Measurements from ENCODE around the gene FCHSD2. TPM values are rescaled to one million over a fixed set of nuclear protein-coding genes. Genes with fewer than 3 reads are reported as not detected.
"Not testable (repeated sequence)": the region's sequence is repeated elsewhere in the genome, so short reads cannot be mapped to it uniquely, and the experiment has no call there.

The FCHSD2 gene
- total RNA-seq, 2 experiments from 2014 or later: 52.8 to 57.2 TPM

- no peaks in the 10 kb centered on the region for H3K27me3 Mint-ChIP-seq
- peaks cover 38% of the 10 kb centered on the region for H3K36me3 Mint-ChIP-seq (ENCODE audit: low read depth)
These were observed 600 bp downstream of the FCHSD2 start for GRCh38 chr11:73141309-73142127.

GRCh38 chr11:73141031-73141308 lies 1.1 kb downstream of the FCHSD2 start:
- ChIA-PET CTCF (interaction anchor here (6.7 kb wide), 1 partner anchor 14 kb away, joined by 86 read pairs; no protein-coding TSS in a partner anchor), POLR2A (no interaction called here)
- no peaks in the 10 kb centered on the region for H3K27me3 Mint-ChIP-seq
- DNase-seq: peak; percentile 26
- peaks cover 56% of the 10 kb centered on the region for H3K4me1 Mint-ChIP-seq
- peak overlapping the region; percentile 97 for H3K4me3 Mint-ChIP-seq
- peak overlapping the region; percentile 94 for H3K27ac Mint-ChIP-seq
- H3K9me3 Mint-ChIP-seq: no peaks in the 10 kb centered on the region
- peaks cover 40% of the 10 kb centered on the region for H3K36me3 Mint-ChIP-seq (ENCODE audit: low read depth)

More at GRCh38 chr11:73141309-73142127, 600 bp downstream of the FCHSD2 start:
- peak; percentile 59 for DNase-seq
- CTCF ChIA-PET: interaction anchor here (1.0 to 6.7 kb wide), 7 partner anchors 13 to 351 kb away, joined by 3 to 86 read pairs (median 19); partner anchors contain the start of gene STARD10
- Mint-ChIP-seq H3K27ac (peak overlapping the region; percentile 94), H3K9me3 (no peaks in the 10 kb centered on the region), H3K4me3 (peak overlapping the region; percentile 97), H3K4me1 (peaks cover 57% of the 10 kb centered on the region)
- POLR2A ChIA-PET: no interaction called here

- CTCF ChIA-PET: interaction anchor here (0.6 kb wide), 1 partner anchor 30 kb away, joined by 3 read pairs; no protein-coding TSS in a partner anchor
- Mint-ChIP-seq H3K4me1 (peaks cover 58% of the 10 kb centered on the region), H3K27ac (peak overlapping the region; percentile 94), H3K27me3 (no peaks in the 10 kb centered on the region), H3K36me3 (ENCODE audit: low read depth) (peaks cover 45% of the 10 kb centered on the region), H3K4me3 (peak overlapping the region; percentile 97), H3K9me3 (no peaks in the 10 kb centered on the region)
- peak; percentile 23 for DNase-seq
- POLR2A ChIA-PET: no interaction called here
These were observed 1.7 kb downstream of the FCHSD2 start for GRCh38 chr11:73140213-73141030.

GRCh38 chr11:73139476-73140198 lies 2.5 kb downstream of the FCHSD2 start:
- no peak for DNase-seq
- peaks cover 58% of the 10 kb centered on the region for H3K4me1 Mint-ChIP-seq
- H3K36me3 Mint-ChIP-seq (ENCODE audit: low read depth): peaks cover 48% of the 10 kb centered on the region
- no peaks in the 10 kb centered on the region for H3K27me3 Mint-ChIP-seq
- H3K9me3 Mint-ChIP-seq: no peaks in the 10 kb centered on the region
- POLR2A ChIA-PET: no interaction called here
- H3K4me3 Mint-ChIP-seq: peak overlapping the region; percentile 97
- CTCF ChIA-PET: no interaction called here
- H3K27ac Mint-ChIP-seq: no peak overlapping the region

GRCh38 chr11:73137944-73138274 lies 4.2 kb downstream of the FCHSD2 start:
- DNase-seq: no peak
- Mint-ChIP-seq H3K9me3 (no peaks in the 10 kb centered on the region), H3K27me3 (no peaks in the 10 kb centered on the region), H3K36me3 (ENCODE audit: low read depth) (peaks cover 65% of the 10 kb centered on the region), H3K27ac (no peak overlapping the region), H3K4me1 (peaks cover 43% of the 10 kb centered on the region), H3K4me3 (no peak overlapping the region)
- ChIA-PET CTCF (interaction anchor here (0.5 to 1.5 kb wide), 7 partner anchors 9 to 806 kb away, joined by 3 to 4 read pairs (median 3); no protein-coding TSS in a partner anchor), POLR2A (no interaction called here)

DNA sequence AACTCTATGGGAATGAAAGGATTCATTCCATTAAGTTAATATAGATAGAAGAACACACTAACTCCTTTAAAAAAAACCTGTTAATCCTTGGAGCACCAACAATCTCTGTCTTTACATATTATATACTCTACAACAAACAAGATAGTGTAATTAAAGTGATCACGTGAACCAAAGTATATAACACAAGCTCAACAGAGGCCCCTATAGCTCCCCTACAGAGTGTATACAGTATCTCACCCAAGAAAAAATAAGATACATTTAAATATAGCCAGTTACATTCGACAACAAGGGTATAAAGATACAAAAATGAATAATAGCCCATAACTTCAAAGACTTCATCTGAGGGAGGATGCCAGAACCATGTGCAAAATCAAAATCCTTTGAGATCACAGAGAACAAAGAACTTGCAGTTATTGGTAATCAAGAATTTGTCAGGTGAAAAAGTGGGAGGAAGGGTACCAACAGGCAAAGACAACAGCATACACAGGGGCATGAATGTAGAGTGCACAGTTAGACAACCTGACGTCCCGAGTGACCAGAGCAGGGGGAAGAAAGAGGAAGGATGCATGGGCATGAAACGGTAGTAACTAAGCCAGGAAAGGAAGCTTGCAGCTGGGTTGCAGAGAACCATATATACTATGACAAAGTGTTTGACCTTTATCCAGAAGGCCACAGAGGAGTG lies 4.7 kb downstream of the FCHSD2 start:
- no peaks in the 10 kb centered on the region for H3K9me3 Mint-ChIP-seq
- peaks cover 41% of the 10 kb centered on the region for H3K4me1 Mint-ChIP-seq
- CTCF ChIA-PET: interaction anchor here (0.5 to 1.5 kb wide), 7 partner anchors 8 to 806 kb away, joined by 3 to 4 read pairs (median 3); no protein-coding TSS in a partner anchor
- peaks cover 66% of the 10 kb centered on the region for H3K36me3 Mint-ChIP-seq (ENCODE audit: low read depth)
- no peak overlapping the region for H3K27ac Mint-ChIP-seq
- H3K27me3 Mint-ChIP-seq: no peaks in the 10 kb centered on the region
- no peak overlapping the region for H3K4me3 Mint-ChIP-seq
- no peak for DNase-seq
- POLR2A ChIA-PET: no interaction called here

DNA sequence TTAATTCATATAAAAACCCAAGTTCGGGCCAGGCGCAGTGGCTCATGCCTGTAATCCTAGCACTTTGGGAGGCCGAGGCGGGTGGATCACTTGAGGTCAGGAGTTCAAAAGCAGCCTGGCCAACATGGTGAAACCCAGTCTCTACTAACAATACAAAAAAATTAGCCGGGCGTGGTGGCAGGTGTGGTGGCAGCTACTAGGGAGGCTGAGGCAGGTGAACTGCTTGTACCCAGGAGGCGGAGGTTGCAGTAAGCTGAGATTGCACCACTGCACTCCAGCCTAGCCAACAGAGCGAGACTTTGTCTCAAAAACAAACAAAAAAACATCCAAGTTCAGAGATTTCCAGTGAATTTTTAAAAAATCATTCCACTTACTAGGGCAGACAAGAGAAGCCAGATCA lies 5.4 kb downstream of the FCHSD2 start:
- DNase-seq, H3K4me3 Mint-ChIP-seq, H3K9me3 Mint-ChIP-seq, H3K27ac Mint-ChIP-seq, POLR2A ChIA-PET, H3K27me3 Mint-ChIP-seq: not testable (repeated sequence)
- CTCF ChIA-PET: interaction anchor here (0.8 to 1.5 kb wide), 4 partner anchors 8 to 16 kb away, joined by 3 to 4 read pairs (median 4); no protein-coding TSS in a partner anchor
- H3K4me1 Mint-ChIP-seq: peaks cover 42% of the 10 kb centered on the region
- peaks cover 71% of the 10 kb centered on the region for H3K36me3 Mint-ChIP-seq (ENCODE audit: low read depth)

DNA sequence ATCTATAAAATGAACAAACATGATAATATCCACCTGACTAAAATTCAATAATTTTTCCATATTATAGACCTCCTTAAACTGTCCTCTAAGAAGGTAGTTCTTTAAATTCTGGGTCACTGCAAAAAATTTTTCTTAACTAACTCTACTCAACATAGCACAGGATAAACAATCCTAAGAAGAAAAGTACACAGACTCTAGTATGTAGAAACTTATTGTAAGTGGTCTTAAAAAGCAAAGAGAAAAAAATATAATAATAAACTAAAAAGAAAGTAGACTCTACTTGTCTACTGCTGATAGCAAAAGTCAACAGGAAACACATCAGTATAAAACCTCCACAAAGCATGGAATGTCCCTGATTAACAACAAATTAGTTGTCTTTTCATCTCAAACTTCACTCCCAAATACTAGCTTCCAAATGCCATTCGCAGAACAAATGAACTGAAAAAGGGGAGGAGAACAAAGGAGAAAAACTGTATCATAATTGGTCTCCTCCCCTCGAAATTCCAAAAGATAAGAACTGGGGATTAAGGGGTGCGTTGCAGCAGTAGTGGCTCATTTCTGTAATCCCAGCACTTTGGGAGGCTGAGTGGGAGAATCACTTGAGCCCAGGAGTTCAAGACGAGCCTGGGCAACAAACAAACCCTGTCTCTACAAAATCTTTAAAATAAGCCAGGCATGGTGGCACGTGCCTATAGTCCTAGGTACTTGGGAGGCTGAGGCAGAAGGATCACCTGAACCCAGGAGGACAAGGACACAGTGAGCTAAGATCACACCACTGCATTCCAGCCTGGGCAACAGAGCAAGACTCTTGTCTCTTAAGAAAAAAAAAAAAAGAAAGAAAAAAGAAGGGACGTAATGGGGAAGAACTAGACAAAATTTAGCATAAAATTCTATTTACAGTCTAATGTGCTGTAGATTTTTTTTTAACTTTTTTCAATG lies 6.5 kb downstream of the FCHSD2 start:
- H3K36me3 Mint-ChIP-seq (ENCODE audit: low read depth): peaks cover 70% of the 10 kb centered on the region
- CTCF ChIA-PET: interaction anchor here (0.5 to 1.6 kb wide), 3 partner anchors 8 to 23 kb away, joined by 3 to 4 read pairs (median 3); no protein-coding TSS in a partner anchor
- no peak overlapping the region for H3K4me3 Mint-ChIP-seq
- H3K27me3 Mint-ChIP-seq: no peaks in the 10 kb centered on the region
- POLR2A ChIA-PET: no interaction called here
- no peak overlapping the region for H3K27ac Mint-ChIP-seq
- DNase-seq: no peak
- peaks cover 41% of the 10 kb centered on the region for H3K4me1 Mint-ChIP-seq
- no peaks in the 10 kb centered on the region for H3K9me3 Mint-ChIP-seq

- CTCF ChIA-PET: interaction anchor here (0.8 kb wide), 1 partner anchor 10 kb away, joined by 4 read pairs; no protein-coding TSS in a partner anchor
- POLR2A ChIA-PET: not testable (repeated sequence)
These were observed 9.8 kb downstream of the FCHSD2 start for GRCh38 chr11:73132349-73132748.

GRCh38 chr11:73130181-73130580 lies 11.9 kb downstream of the FCHSD2 start:
- Mint-ChIP-seq H3K4me3 (no peak overlapping the region), H3K9me3 (peaks cover 2% of the 10 kb centered on the region), H3K27ac (no peak overlapping the region), H3K4me1 (peaks cover 2% of the 10 kb centered on the region), H3K36me3 (ENCODE audit: low read depth) (peaks cover 55% of the 10 kb centered on the region), H3K27me3 (no peaks in the 10 kb centered on the region)
- DNase-seq: no peak
- ChIA-PET CTCF (interaction anchor here (0.9 to 6.6 kb wide), 2 partner anchors 12 to 48 kb away, joined by 3 to 22 read pairs; partner anchors contain the start of gene FCHSD2), POLR2A (no interaction called here)

More at GRCh38 chr11:73132349-73132748, 9.8 kb downstream of the FCHSD2 start:
- not testable (repeated sequence) for H3K27me3 Mint-ChIP-seq, H3K27ac Mint-ChIP-seq, H3K4me3 Mint-ChIP-seq, H3K9me3 Mint-ChIP-seq, DNase-seq
- Mint-ChIP-seq H3K4me1 (peaks cover 12% of the 10 kb centered on the region), H3K36me3 (ENCODE audit: low read depth) (peaks cover 58% of the 10 kb centered on the region)

- H3K4me1 Mint-ChIP-seq: peaks cover 1% of the 10 kb centered on the region
- no peaks in the 10 kb centered on the region for H3K27me3 Mint-ChIP-seq
- ChIA-PET POLR2A (no interaction called here), CTCF (interaction anchor here (0.6 to 6.6 kb wide), 2 partner anchors 8 to 13 kb away, joined by 3 to 22 read pairs; partner anchors contain the start of gene FCHSD2)
- peaks cover 54% of the 10 kb centered on the region for H3K36me3 Mint-ChIP-seq (ENCODE audit: low read depth)
- DNase-seq: no peak
- no peak overlapping the region for H3K4me3 Mint-ChIP-seq
- peaks cover 6% of the 10 kb centered on the region for H3K9me3 Mint-ChIP-seq
- H3K27ac Mint-ChIP-seq: no peak overlapping the region
These were observed 12.9 kb downstream of the FCHSD2 start for GRCh38 chr11:73129198-73129597.

Data from activated CD4-positive, alpha-beta T cell treated with anti-CD3 and anti-CD28 coated beads, Interleukin-2, amount 10 ng/mL, durations not matched to agents 7 days and 5 days (primary cell).